H1 (cell line): ENCODE measurements around the gene RASAL2. TPM values are rescaled to one million over a fixed set of nuclear protein-coding genes. Genes with fewer than 3 reads are reported as not detected.
A peak's percentile ranks its signal among the peaks of the same experiment; 100 is the strongest.

Experiments
- CTCF ChIA-PET: fragments of 300-600 bp; sonication (Branson Sonifier 250); formaldehyde crosslinking; loops from one replicate; lab custom pipeline; 2021; ENCODE audit not compliant: partially characterized antibody; lab: Charles Lee
- POLR2A ChIA-PET: fragments of 300-600 bp; sonication (Branson Sonifier 250); formaldehyde crosslinking; loops from one replicate; lab custom pipeline; 2021; ENCODE audit warnings: inconsistent platforms; ENCODE audit not compliant: partially characterized antibody; lab: Charles Lee
- DNase-seq, 2 experiments: peaks; one replicate each; pipeline versions ENCODE4 v3.0.0 to v3.0.0-alpha.2; 2010 to 2022; ENCODE audit warnings: low spot score in 2 of 2, low read depth in 1 of 2, mixed read lengths in 1 of 2
- FAIRE-seq: peaks from 2 replicates; lab custom pipeline; 2011; peaks lifted over from hg19 to GRCh38; lab: Jason Lieb, UNC
- H2AFZ ChIP-seq: 2 replicates; pipeline ENCODE4 v1.8.1; 2012; ENCODE audit warnings: low read length, inconsistent platforms
- H2AK5ac ChIP-seq: 2 replicates; pipeline ENCODE4 v1.6.1; 2013; ENCODE audit warnings: low read depth, low read length
- H2BK120ac ChIP-seq: replicated peaks from 2 replicates; pipeline ENCODE3; 2013; ENCODE audit warnings: low read depth, low read length, inconsistent platforms
- H2BK12ac ChIP-seq: 2 replicates; pipeline ENCODE4 v1.6.1; 2013; ENCODE audit warnings: low read depth, low read length
- H2BK15ac ChIP-seq: 2 replicates; pipeline ENCODE4 v1.6.1; 2013; ENCODE audit warnings: low read length
- H2BK20ac ChIP-seq: 2 replicates; pipeline ENCODE4 v1.6.1; 2013; ENCODE audit warnings: low read length
- H2BK5ac ChIP-seq: 2 replicates; pipeline ENCODE4 v1.6.1; 2013; ENCODE audit warnings: low read depth, low read length
- H3K14ac ChIP-seq: 2 replicates; pipeline ENCODE4 v1.6.1; 2013; ENCODE audit warnings: inconsistent platforms; ENCODE audit not compliant: insufficient read length
- H3K18ac ChIP-seq: 2 replicates; pipeline ENCODE4 v1.6.1; 2013; ENCODE audit warnings: low read length; ENCODE audit errors: extremely low read depth
- H3K23ac ChIP-seq: 2 replicates; pipeline ENCODE4 v1.6.1; 2013; ENCODE audit warnings: inconsistent platforms; ENCODE audit not compliant: insufficient read length
- H3K23me2 ChIP-seq: 2 replicates; pipeline ENCODE4 v1.6.1; 2013; ENCODE audit warnings: low read depth, low read length
- H3K27ac ChIP-seq: 2 replicates; pipeline ENCODE4 v1.6.1; 2011; ENCODE audit warnings: low read depth, low read length, inconsistent platforms
- H3K27me3 ChIP-seq, 4 experiments: replicated peaks in 1 of 4; 1 replicate in 1 of 4; 2 replicates in 3 of 4; pipeline versions ENCODE4 v1.6.1 to v1.8.1; 2011 to 2013; ENCODE audit warnings: low read length in 3 of 4, mild to moderate bottlenecking in 3 of 4, inconsistent platforms in 2 of 4, mixed read lengths in 2 of 4, moderate library complexity in 1 of 4; ENCODE audit not compliant: control insufficient read depth in 3 of 4, insufficient read depth in 3 of 4; ENCODE audit errors: extremely low read depth in 1 of 4
- H3K36me3 ChIP-seq, 4 experiments: 2 replicates each; pipeline versions ENCODE4 v1.6.1 to v1.8.1; 2011 to 2013; ENCODE audit warnings: mild to moderate bottlenecking in 4 of 4, low read length in 3 of 4, moderate library complexity in 2 of 4, control low read depth in 1 of 4, inconsistent platforms in 1 of 4; ENCODE audit not compliant: insufficient read depth in 4 of 4, control insufficient read depth in 2 of 4
- H3K4ac ChIP-seq: replicated peaks from 2 replicates; pipeline ENCODE3; 2013; ENCODE audit warnings: low read length, low read depth, mixed read lengths, inconsistent platforms; ENCODE audit not compliant: insufficient read length
- H3K4me1 ChIP-seq, 4 experiments: replicated peaks in 1 of 4; 1 replicate in 1 of 4; 2 replicates in 3 of 4; pipeline versions ENCODE4 v1.6.1 to v1.8.1; 2011 to 2013; ENCODE audit warnings: low read length in 3 of 4, inconsistent platforms in 2 of 4, mixed read lengths in 1 of 4; ENCODE audit not compliant: insufficient read depth in 4 of 4, control insufficient read depth in 3 of 4
- H3K4me2 ChIP-seq, 2 experiments: 2 replicates each; pipeline versions ENCODE4 v1.6.1 to v1.8.1; 2011 to 2013; ENCODE audit warnings: low read depth in 2 of 2, low read length in 2 of 2, control low read depth in 1 of 2, inconsistent platforms in 1 of 2, mild to moderate bottlenecking in 1 of 2; ENCODE audit not compliant: insufficient read depth in 1 of 2
- H3K4me3 ChIP-seq, 4 experiments: fragments of 200-600, 300-600 bp in 1 of 4; sonication (generic), shearing (Covaris generic), sonication (Bioruptor Twin) in 1 of 4; 2 replicates each; pipeline versions ENCODE4 v1.5.1 to v1.8.1; 2011 to 2016; ENCODE audit warnings: low read length in 4 of 4, low read depth in 3 of 4, control low read depth in 2 of 4, inconsistent platforms in 2 of 4, mild to moderate bottlenecking in 2 of 4, mixed read lengths in 1 of 4, moderate library complexity in 1 of 4; ENCODE audit not compliant: insufficient read depth in 2 of 4; ENCODE audit errors: extremely low read depth in 1 of 4
- H3K56ac ChIP-seq: replicated peaks from 2 replicates; pipeline ENCODE3; 2013; ENCODE audit warnings: low read depth, mild to moderate bottlenecking, mixed read lengths, low read length, inconsistent platforms; ENCODE audit not compliant: insufficient read length
- H3K79me1 ChIP-seq: 2 replicates; pipeline ENCODE4 v1.6.1; 2013; ENCODE audit warnings: low read depth, low read length, control low read depth
- H3K79me2 ChIP-seq, 2 experiments: 2 replicates each; pipeline versions ENCODE4 v1.6.1 to v1.8.1; 2012 to 2013; ENCODE audit warnings: low read length in 2 of 2, mild to moderate bottlenecking in 2 of 2, inconsistent platforms in 1 of 2; ENCODE audit not compliant: insufficient read depth in 2 of 2, control insufficient read depth in 1 of 2
- H3K9ac ChIP-seq, 4 experiments: replicated peaks in 1 of 4; 1 replicate in 1 of 4; 2 replicates in 3 of 4; pipeline versions ENCODE4 v1.6.1 to v1.8.1; 2011 to 2013; ENCODE audit warnings: low read depth in 3 of 4, low read length in 3 of 4, control low read depth in 2 of 4, mild to moderate bottlenecking in 2 of 4, moderate library complexity in 2 of 4, inconsistent platforms in 1 of 4; ENCODE audit errors: extremely low read depth in 1 of 4
- H3K9me3 ChIP-seq, 2 experiments: 2 replicates each; pipeline versions ENCODE4 v1.6.1 to v1.8.1; 2012 to 2013; ENCODE audit warnings: mild to moderate bottlenecking in 2 of 2, moderate library complexity in 2 of 2, control low read depth in 1 of 2, inconsistent platforms in 1 of 2, low read depth in 1 of 2, low read length in 1 of 2, mixed read lengths in 1 of 2; ENCODE audit not compliant: insufficient read depth in 2 of 2
- H4K20me1 ChIP-seq, 2 experiments: replicated peaks in 1 of 2; 2 replicates each; pipeline versions ENCODE3 to v1.8.1; 2011 to 2013; ENCODE audit warnings: inconsistent platforms in 2 of 2, low read length in 2 of 2, mild to moderate bottlenecking in 1 of 2; ENCODE audit not compliant: insufficient read depth in 2 of 2, control insufficient read depth in 1 of 2
- H4K5ac ChIP-seq: 2 replicates; pipeline ENCODE4 v1.6.1; 2013; ENCODE audit warnings: low read length, low read depth, mixed read lengths, inconsistent platforms; ENCODE audit not compliant: insufficient read length
- H4K8ac ChIP-seq: 2 replicates; pipeline ENCODE4 v1.8.0; 2013; ENCODE audit warnings: mild to moderate bottlenecking, moderate library complexity, low read length, inconsistent platforms; ENCODE audit not compliant: insufficient read depth; ENCODE audit errors: extremely low read depth
- H4K91ac ChIP-seq: replicated peaks from 2 replicates; pipeline ENCODE3; 2013; ENCODE audit warnings: low read length, mixed read lengths, inconsistent platforms; ENCODE audit not compliant: insufficient read length
- ASH2L ChIP-seq: fragments of 200-600, 300-600 bp; sonication (generic); IDR thresholded peaks from one replicate; pipeline ENCODE4 v1.7.1; 2017; ENCODE audit warnings: low read length
- EGR1 ChIP-seq: IDR thresholded peaks from 2 replicates; pipeline ENCODE4 v1.6.1; 2011; ENCODE audit warnings: low read depth, low read length, borderline replicate concordance
- EP300 ChIP-seq, 2 experiments: IDR thresholded peaks; 1 replicate in 1 of 2; 2 replicates in 1 of 2; pipeline ENCODE4 v1.6.1; 2011 to 2012; ENCODE audit warnings: low read depth in 2 of 2, low read length in 2 of 2, mild to moderate bottlenecking in 2 of 2, borderline replicate concordance in 1 of 2, inconsistent platforms in 1 of 2, moderate library complexity in 1 of 2
- KDM5A ChIP-seq: fragments of 200-600 bp; IDR thresholded peaks from 2 replicates; pipeline ENCODE4 v1.7.1; 2012; ENCODE audit warnings: mild to moderate bottlenecking, low read length, inconsistent platforms, mixed read lengths
- MAFK ChIP-seq: IDR thresholded peaks from 2 replicates; pipeline ENCODE4 v1.6.1; 2012; ENCODE audit warnings: low read depth, mild to moderate bottlenecking, improper control_type of control experiment, low read length
- NRF1 ChIP-seq: IDR thresholded peaks from 2 replicates; pipeline ENCODE4 v1.6.1; 2011; ENCODE audit warnings: mild to moderate bottlenecking, low read depth, low read length, improper control_type of control experiment
- POLR2A ChIP-seq, 2 experiments: IDR thresholded peaks; 1 replicate in 1 of 2; 2 replicates in 1 of 2; pipeline ENCODE4 v1.6.1; 2011; ENCODE audit warnings: low read depth in 2 of 2, low read length in 2 of 2, mild to moderate bottlenecking in 2 of 2; ENCODE audit errors: control extremely low read depth in 1 of 2
- TAF1 ChIP-seq: IDR thresholded peaks from 2 replicates; pipeline ENCODE4 v1.6.1; 2011; ENCODE audit warnings: mild to moderate bottlenecking, low read depth, low read length
- TBP ChIP-seq: IDR thresholded peaks from 2 replicates; pipeline ENCODE4 v1.6.1; 2011; ENCODE audit warnings: low read depth, low read length, improper control_type of control experiment
- WGBS, 2 experiments: shearing (Covaris generic) in 1 of 2; methylation state at CpG; one replicate each; pipeline versions ENCODE4 v1.1.6 to v1.1.7; 2013 to 2015; ENCODE audit warnings: low lambda C conversion rate in 2 of 2, mixed read lengths in 2 of 2, inconsistent platforms in 1 of 2, low coverage in 1 of 2, missing lambda C conversion rate in 1 of 2; ENCODE audit not compliant: insufficient replicate concordance in 2 of 2, insufficient coverage in 1 of 2, insufficient read length in 1 of 2; ENCODE audit errors: extremely low coverage in 1 of 2, missing lambda C conversion rate in 1 of 2; 5-methylcytosine and 5-hydroxymethylcytosine counted together
- long read RNA-seq, 2 experiments: library from RNA in 1 of 2; library from capped mRNA in 1 of 2; stranded (forward); transcript quantifications; one replicate each; pipeline ENCODE4 v2.0.0, GENCODE V29; 2021; ENCODE audit warnings: inconsistent platforms in 1 of 2
- polyA minus RNA-seq, 3 experiments: library from RNA; depleted of rRNA, polyadenylated mRNA; stranded (reverse); fragments of >200 nt; gene quantifications; 1 replicate in 2 of 3; 2 replicates in 1 of 3; pipeline ENCODE4 v1.2.3, GENCODE V29; 2011
- polyA plus RNA-seq, 7 experiments: library from polyadenylated mRNA; depleted of rRNA in 3 of 7; stranded (reverse) in 5 of 7; unstranded in 2 of 7; fragments of >200 nt in 5 of 7; fragments of 200-250 nt in 2 of 7; gene quantifications; 1 replicate in 5 of 7; 2 replicates in 1 of 7; 4 replicates in 1 of 7; pipeline versions ENCODE4 v1.2.1 to v1.2.3, GENCODE V29; 2011 to 2013; ENCODE audit warnings: missing spikeins in 2 of 7, mixed read lengths in 2 of 7
- total RNA-seq: library from RNA; stranded (reverse); fragmentation: NEBNext Ultra II Directional; extraction: Animal tissue kit (Norgen Biotek cat#: 25700); gene quantifications from 2 replicates; pipeline ENCODE4 v1.2.1, GENCODE V29; 2021

Gene RASAL2
- total RNA-seq (31.2 and 32.5 TPM in 2 replicates), polyA plus RNA-seq (2011; rRNA removed) (15.9 and 18.3 TPM in 2 replicates), polyA minus RNA-seq (2011; rRNA and poly(A)+ RNA removed) (85.6 and 86.2 TPM in 2 replicates)
- 22.8 TPM for polyA plus RNA-seq (2011; cell fraction: cytosol; rRNA removed)
- 49.7 TPM for polyA plus RNA-seq (2011; cell fraction: nucleus; rRNA removed)
- polyA plus RNA-seq (2012, experiment 1 of 2), result 11.0 to 15.3 TPM (median 14.4 TPM) in 4 replicates
- 0.58 TPM for polyA plus RNA-seq (2012, experiment 2 of 2)
- polyA plus RNA-seq (2013, experiment 1 of 2), result 18.8 TPM
- polyA plus RNA-seq (2013, experiment 2 of 2), result 16.6 TPM
- polyA minus RNA-seq (2011; cell fraction: cytosol; rRNA and poly(A)+ RNA removed), result 36.5 TPM
- polyA minus RNA-seq (2011; cell fraction: nucleus; rRNA and poly(A)+ RNA removed), result 128 TPM
- long read RNA-seq, experiment 1, partial matches to known transcripts, result 1 of 13 reads
- long read RNA-seq, experiment 1, other reads (novel, unspliced or antisense), result 12 of 13 reads
- long read RNA-seq, experiment 2, partial matches to known transcripts, result 6 of 8 reads
- long read RNA-seq, experiment 2, other reads (novel, unspliced or antisense), result 2 of 8 reads

DNA sequence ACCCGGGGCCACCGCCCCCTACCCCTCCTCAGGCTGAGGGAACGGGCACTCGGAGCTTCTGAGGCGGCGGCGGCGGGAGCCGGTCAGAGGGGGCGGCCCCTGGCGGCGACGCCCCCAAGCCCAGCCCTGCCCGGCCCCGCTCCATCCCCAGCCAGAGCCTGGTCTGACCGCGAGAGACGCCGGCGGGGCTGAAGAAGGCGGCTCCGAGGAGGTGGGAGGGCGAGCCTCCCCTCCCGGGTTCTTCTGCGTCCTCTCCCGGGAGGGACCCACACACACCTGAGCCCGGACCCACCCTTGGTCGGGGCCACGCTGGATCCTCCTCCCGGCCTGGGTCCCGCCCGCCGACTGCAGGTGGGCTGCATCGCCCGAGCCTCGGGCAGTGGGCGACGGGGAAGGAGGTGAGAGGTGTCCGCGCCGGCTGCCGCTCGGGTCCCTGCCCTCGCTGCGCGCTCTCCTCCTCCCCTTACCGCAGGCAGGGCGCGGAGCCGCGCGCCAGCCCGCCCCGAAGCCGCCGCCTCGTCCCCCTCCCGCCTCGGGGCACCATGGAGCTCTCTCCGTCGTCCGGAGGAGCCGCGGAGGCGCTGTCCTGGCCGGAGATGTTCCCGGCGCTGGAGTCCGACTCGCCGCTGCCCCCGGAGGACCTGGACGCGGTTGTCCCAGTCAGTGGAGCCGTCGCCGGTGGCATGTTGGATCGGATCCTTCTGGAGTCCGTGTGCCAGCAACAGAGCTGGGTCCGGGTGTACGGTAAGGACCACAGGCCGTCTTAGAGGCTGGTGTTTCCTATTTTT lies at the start of gene RASAL2:
TSS of gene RASAL2 (plus strand) at position 154 of the 788 bp plus-strand sequence. CDS start at position 543, 389 bp downstream.
- no peak for FAIRE-seq
- H3K79me2 ChIP-seq, result peaks cover 3 to 47% of the 10 kb centered on the region in 2 experiments; a peak in 3 of 4 replicates
- peak; percentile 42; the same call in 1 of the 2 replicates for TF ChIP-seq EGR1
- TF ChIP-seq KDM5A, result no peak
- TF ChIP-seq ASH2L, result peak; percentile 100
- TF ChIP-seq EP300 (IDR thresholded peaks at IDR 0.05; ENCODE audit: borderline replicate concordance in 1 of 2, low read depth in 2 of 2, low read length in 2 of 2), result 0 out of 3 replicates have a peak, but pooled peaks of 1 of the 2 experiments have one; percentile 4
- TF ChIP-seq NRF1, result no peak
- peak; percentile 75; the same call in 1 of the 2 replicates for TF ChIP-seq TAF1
- TF ChIP-seq TBP, result peak; percentile 67
- no peak for TF ChIP-seq MAFK
- TF ChIP-seq POLR2A (IDR thresholded peaks at IDR 0.05; ENCODE audit: control extremely low read depth in 1 of 2, low read depth in 2 of 2, low read length in 2 of 2), result no peak

More for the DNA sequence above, at the start of gene RASAL2:
- H4K8ac ChIP-seq, result peak within 1 kb of the TSS; percentile 92
- peak within 1 kb of the TSS; percentile 93 for H4K5ac ChIP-seq
- no peaks in the 10 kb centered on the region for H3K27me3 ChIP-seq
- no peak within 1 kb of the TSS for H3K23ac ChIP-seq
- no peak within 1 kb of the TSS for H2BK120ac ChIP-seq
- 2% methylated on average over 37 of the region's 82 CpGs; no CpG with 5 or more reads in 1 of the 2 experiments for WGBS, 2 experiments
- no peak within 1 kb of the TSS for H3K4ac ChIP-seq
- H2BK12ac ChIP-seq, result no peak within 1 kb of the TSS
- H3K36me3 ChIP-seq, result no peaks in the 10 kb centered on the region
- peaks cover 3% of the 10 kb centered on the region; the same call in 1 of the 2 replicates for H3K79me1 ChIP-seq
- H3K23me2 ChIP-seq, result peaks cover 8% of the 10 kb centered on the region; the same call in 1 of the 2 replicates
- H3K56ac ChIP-seq, result peak within 1 kb of the TSS; percentile 95
- ChIA-PET CTCF (interaction anchor here (0.5 to 4.4 kb wide), 19 partner anchors 8 to 206 kb away, joined by 3 to 20 read pairs (median 4); no protein-coding TSS in a partner anchor), POLR2A (interaction anchor here (0.5 to 2.1 kb wide), 17 partner anchors 12 to 812 kb away, joined by 3 to 14 read pairs (median 3); no protein-coding TSS in a partner anchor)
- peak within 1 kb of the TSS; percentile 68 for H3K14ac ChIP-seq
- no peak within 1 kb of the TSS for H2AK5ac ChIP-seq
- peak within 1 kb of the TSS; percentile 81 to 95 for H3K4me2 ChIP-seq
- DNase-seq, result peak; percentile 33 to 84
- peak within 1 kb of the TSS; percentile 45 for H2AFZ ChIP-seq
- peak within 1 kb of the TSS; percentile 82 to 100 (median 92) for H3K4me3 ChIP-seq
- H3K18ac ChIP-seq, result peak within 1 kb of the TSS; percentile 62; the same call in 1 of the 2 replicates
- peak within 1 kb of the TSS; percentile 51 for H4K91ac ChIP-seq
- peaks cover 5% of the 10 kb centered on the region in 2 experiments for H4K20me1 ChIP-seq
- H3K27ac ChIP-seq, result peak within 1 kb of the TSS; percentile 62
- no peaks in the 10 kb centered on the region for H3K9me3 ChIP-seq
- no peak within 1 kb of the TSS for H2BK20ac ChIP-seq
- peak within 1 kb of the TSS; percentile 79 for H2BK5ac ChIP-seq
- H3K4me1 ChIP-seq, result peaks cover 0 to 9% (median 8%) of the 10 kb centered on the region in 4 experiments; a peak in 5 of 7 replicates
- H2BK15ac ChIP-seq, result no peak within 1 kb of the TSS
- H3K9ac ChIP-seq, result peak within 1 kb of the TSS; percentile 72 to 96 (median 78)
